ENCODE results near the gene SLC32A1.

DNA sequence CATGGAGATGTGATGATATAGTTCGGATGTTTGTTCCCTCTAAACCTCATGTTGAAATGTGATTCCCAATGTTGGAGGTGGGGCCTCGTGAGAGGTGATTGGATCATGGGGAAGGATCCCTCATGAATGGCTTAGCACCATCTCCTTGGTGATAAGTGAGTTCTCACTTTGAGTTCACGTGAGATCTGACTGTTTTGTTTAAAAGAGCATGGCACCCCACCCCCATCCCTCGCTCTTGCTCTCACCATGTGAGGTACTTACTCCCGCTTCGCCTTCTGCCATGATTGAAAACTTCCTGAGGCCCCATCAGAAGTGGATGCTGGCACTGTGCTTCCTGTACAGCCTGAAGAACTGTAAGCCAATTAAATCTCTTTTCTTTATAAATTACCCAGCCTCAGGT, 10.9 kb downstream of the SLC32A1 start:
- TF ChIP-seq, protein P1, sequence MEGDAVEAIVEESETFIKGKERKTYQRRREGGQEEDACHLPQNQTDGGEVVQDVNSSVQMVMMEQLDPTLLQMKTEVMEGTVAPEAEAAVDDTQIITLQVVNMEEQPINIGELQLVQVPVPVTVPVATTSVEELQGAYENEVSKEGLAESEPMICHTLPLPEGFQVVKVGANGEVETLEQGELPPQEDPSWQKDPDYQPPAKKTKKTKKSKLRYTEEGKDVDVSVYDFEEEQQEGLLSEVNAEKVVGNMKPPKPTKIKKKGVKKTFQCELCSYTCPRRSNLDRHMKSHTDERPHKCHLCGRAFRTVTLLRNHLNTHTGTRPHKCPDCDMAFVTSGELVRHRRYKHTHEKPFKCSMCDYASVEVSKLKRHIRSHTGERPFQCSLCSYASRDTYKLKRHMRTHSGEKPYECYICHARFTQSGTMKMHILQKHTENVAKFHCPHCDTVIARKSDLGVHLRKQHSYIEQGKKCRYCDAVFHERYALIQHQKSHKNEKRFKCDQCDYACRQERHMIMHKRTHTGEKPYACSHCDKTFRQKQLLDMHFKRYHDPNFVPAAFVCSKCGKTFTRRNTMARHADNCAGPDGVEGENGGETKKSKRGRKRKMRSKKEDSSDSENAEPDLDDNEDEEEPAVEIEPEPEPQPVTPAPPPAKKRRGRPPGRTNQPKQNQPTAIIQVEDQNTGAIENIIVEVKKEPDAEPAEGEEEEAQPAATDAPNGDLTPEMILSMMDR (IDR thresholded peaks at IDR 0.05) = no peak
- no peak for TF ChIP-seq POLR2A (IDR thresholded peaks at IDR 0.05)
